ENCODE measurements around the gene USP9X. TPM values are rescaled to one million over a fixed set of nuclear protein-coding genes. Genes with fewer than 3 reads are reported as not detected.

USP9X gene
- total RNA-seq, 1 experiment from 2014 or later: 163 TPM

DNA sequence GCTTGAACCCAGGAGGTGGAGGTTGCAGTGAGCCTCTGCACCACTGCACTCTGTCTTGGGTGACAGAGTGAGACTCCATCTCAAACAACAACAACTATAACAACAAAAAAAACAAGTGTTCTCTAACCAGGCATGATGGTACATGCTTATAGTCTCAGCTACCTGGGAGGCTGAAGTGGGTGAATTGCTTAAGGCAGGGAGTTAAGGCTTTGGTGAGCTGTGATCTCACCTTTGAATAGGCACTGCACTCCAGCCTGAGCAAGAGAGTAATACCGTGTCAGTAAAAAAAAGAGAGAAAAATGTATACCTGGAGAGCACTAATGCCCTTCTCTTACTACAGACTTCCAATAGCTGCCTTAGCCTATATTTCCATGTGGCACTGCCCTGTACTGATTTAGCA, 18.9 kb upstream of the USP9X start (continued):
- TF ChIP-seq, protein P1, sequence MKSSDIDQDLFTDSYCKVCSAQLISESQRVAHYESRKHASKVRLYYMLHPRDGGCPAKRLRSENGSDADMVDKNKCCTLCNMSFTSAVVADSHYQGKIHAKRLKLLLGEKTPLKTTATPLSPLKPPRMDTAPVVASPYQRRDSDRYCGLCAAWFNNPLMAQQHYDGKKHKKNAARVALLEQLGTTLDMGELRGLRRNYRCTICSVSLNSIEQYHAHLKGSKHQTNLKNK (CRISPR knock-in tag; IDR thresholded peaks at IDR 0.05): no peak
- TF ChIP-seq ZNF263 (CRISPR knock-in tag; IDR thresholded peaks at IDR 0.05; ENCODE audit: low read depth) (no peak), EMX1 (CRISPR knock-in tag; IDR thresholded peaks at IDR 0.05) (no peak), ETV6 (CRISPR knock-in tag; IDR thresholded peaks at IDR 0.05) (no peak)

DNA sequence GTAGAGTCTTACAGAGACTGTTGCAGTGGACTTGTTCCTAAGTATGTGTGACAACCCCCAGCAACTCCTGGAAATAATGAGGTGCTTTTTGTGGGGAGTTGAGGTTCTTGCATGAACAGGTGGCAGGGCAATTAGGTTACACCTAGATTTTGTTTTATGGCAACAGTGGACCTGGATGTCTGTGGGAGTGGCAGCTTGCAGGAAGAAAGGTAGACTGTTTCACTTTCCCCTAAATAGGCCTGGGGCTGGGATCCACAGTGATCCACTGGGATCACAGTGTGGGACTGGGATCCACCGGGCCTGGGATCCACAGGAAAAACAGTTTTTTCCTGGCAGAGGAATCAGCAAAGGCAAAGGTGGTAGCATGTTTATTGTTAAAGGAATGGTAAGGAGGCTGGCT, 18.3 kb upstream of the USP9X start:
- Mint-ChIP-seq H3K4me1 (peaks cover 5% of the 10 kb centered on the region; the same call in 1 of the 2 replicates), H3K36me3 (no peaks in the 10 kb centered on the region), H3K27ac (no peak overlapping the region), H3K4me3 (no peak overlapping the region), H3K27me3 (ENCODE audit: low read depth) (no peaks in the 10 kb centered on the region), H3K9me3 (no peaks in the 10 kb centered on the region)
- POLR2A ChIA-PET: no interaction called here
- DNase-seq (ENCODE audit: low spot score) (no peak), ATAC-seq (no peak)
- CTCF ChIA-PET: no interaction called here
- TF ChIP-seq KAT7 (CRISPR knock-in tag; IDR thresholded peaks at IDR 0.05; ENCODE audit: borderline replicate concordance) (no peak), ESRRA (CRISPR knock-in tag; IDR thresholded peaks at IDR 0.05; ENCODE audit: borderline replicate concordance) (no peak), ZBTB21 (CRISPR knock-in tag; IDR thresholded peaks at IDR 0.05; ENCODE audit: borderline replicate concordance) (no peak), ZNF219 (CRISPR knock-in tag; IDR thresholded peaks at IDR 0.05; ENCODE audit: borderline replicate concordance) (no peak), SOX15 (CRISPR knock-in tag; IDR thresholded peaks at IDR 0.05) (no peak), ATF1 (CRISPR knock-in tag; IDR thresholded peaks at IDR 0.05) (no peak), TEAD1 (CRISPR knock-in tag; IDR thresholded peaks at IDR 0.05) (no peak), OVOL2 (CRISPR knock-in tag; IDR thresholded peaks at IDR 0.05; ENCODE audit: borderline replicate concordance) (no peak), MYBL2 (CRISPR knock-in tag; IDR thresholded peaks at IDR 0.05) (no peak), CBFB (CRISPR knock-in tag; IDR thresholded peaks at IDR 0.05; ENCODE audit: low read depth) (no peak), PRRX2 (CRISPR knock-in tag; IDR thresholded peaks at IDR 0.05) (no peak)
- TF ChIP-seq, protein P2, sequence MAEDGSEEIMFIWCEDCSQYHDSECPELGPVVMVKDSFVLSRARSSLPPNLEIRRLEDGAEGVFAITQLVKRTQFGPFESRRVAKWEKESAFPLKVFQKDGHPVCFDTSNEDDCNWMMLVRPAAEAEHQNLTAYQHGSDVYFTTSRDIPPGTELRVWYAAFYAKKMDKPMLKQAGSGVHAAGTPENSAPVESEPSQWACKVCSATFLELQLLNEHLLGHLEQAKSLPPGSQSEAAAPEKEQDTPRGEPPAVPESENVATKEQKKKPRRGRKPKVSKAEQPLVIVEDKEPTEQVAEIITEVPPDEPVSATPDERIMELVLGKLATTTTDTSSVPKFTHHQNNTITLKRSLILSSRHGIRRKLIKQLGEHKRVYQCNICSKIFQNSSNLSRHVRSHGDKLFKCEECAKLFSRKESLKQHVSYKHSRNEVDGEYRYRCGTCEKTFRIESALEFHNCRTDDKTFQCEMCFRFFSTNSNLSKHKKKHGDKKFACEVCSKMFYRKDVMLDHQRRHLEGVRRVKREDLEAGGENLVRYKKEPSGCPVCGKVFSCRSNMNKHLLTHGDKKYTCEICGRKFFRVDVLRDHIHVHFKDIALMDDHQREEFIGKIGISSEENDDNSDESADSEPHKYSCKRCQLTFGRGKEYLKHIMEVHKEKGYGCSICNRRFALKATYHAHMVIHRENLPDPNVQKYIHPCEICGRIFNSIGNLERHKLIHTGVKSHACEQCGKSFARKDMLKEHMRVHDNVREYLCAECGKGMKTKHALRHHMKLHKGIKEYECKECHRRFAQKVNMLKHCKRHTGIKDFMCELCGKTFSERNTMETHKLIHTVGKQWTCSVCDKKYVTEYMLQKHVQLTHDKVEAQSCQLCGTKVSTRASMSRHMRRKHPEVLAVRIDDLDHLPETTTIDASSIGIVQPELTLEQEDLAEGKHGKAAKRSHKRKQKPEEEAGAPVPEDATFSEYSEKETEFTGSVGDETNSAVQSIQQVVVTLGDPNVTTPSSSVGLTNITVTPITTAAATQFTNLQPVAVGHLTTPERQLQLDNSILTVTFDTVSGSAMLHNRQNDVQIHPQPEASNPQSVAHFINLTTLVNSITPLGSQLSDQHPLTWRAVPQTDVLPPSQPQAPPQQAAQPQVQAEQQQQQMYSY (CRISPR knock-in tag; IDR thresholded peaks at IDR 0.05): no peak
- TF ChIP-seq, protein P3, sequence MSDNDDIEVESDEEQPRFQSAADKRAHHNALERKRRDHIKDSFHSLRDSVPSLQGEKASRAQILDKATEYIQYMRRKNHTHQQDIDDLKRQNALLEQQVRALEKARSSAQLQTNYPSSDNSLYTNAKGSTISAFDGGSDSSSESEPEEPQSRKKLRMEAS (CRISPR knock-in tag; IDR thresholded peaks at IDR 0.05): no peak
- TF ChIP-seq, protein P4, sequence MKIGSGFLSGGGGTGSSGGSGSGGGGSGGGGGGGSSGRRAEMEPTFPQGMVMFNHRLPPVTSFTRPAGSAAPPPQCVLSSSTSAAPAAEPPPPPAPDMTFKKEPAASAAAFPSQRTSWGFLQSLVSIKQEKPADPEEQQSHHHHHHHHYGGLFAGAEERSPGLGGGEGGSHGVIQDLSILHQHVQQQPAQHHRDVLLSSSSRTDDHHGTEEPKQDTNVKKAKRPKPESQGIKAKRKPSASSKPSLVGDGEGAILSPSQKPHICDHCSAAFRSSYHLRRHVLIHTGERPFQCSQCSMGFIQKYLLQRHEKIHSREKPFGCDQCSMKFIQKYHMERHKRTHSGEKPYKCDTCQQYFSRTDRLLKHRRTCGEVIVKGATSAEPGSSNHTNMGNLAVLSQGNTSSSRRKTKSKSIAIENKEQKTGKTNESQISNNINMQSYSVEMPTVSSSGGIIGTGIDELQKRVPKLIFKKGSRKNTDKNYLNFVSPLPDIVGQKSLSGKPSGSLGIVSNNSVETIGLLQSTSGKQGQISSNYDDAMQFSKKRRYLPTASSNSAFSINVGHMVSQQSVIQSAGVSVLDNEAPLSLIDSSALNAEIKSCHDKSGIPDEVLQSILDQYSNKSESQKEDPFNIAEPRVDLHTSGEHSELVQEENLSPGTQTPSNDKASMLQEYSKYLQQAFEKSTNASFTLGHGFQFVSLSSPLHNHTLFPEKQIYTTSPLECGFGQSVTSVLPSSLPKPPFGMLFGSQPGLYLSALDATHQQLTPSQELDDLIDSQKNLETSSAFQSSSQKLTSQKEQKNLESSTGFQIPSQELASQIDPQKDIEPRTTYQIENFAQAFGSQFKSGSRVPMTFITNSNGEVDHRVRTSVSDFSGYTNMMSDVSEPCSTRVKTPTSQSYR (CRISPR knock-in tag; IDR thresholded peaks at IDR 0.05): no peak
- TF ChIP-seq, protein P5, sequence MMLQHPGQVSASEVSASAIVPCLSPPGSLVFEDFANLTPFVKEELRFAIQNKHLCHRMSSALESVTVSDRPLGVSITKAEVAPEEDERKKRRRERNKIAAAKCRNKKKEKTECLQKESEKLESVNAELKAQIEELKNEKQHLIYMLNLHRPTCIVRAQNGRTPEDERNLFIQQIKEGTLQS (CRISPR knock-in tag; conservative IDR thresholded peaks at IDR 0.05): no peak
- TF ChIP-seq, protein P6, sequence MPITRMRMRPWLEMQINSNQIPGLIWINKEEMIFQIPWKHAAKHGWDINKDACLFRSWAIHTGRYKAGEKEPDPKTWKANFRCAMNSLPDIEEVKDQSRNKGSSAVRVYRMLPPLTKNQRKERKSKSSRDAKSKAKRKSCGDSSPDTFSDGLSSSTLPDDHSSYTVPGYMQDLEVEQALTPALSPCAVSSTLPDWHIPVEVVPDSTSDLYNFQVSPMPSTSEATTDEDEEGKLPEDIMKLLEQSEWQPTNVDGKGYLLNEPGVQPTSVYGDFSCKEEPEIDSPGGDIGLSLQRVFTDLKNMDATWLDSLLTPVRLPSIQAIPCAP (CRISPR knock-in tag; IDR thresholded peaks at IDR 0.05): no peak
